Upper lobe of right lung (tissue), 1 donor: ENCODE data around the gene TUBGCP2. TPM values are rescaled to one million over a fixed set of nuclear protein-coding genes. Genes with fewer than 3 reads are reported as not detected.

ENCODE experiments used
- ATAC-seq: fragments of 200-7000 bp; cut with Tn5 transposase; one replicate; pipeline ENCODE4 v1.9.1; 2020; ENCODE audit warnings: mild to moderate bottlenecking, moderate library complexity
- DNase-seq: peaks from one replicate; pipeline ENCODE4 v3.0.0-alpha.2; 2020
- H3K27ac ChIP-seq: fragments of 200-600 bp; one replicate; pipeline ENCODE4 v1.8.0; 2022
- H3K27me3 ChIP-seq: fragments of 200-600 bp; one replicate; pipeline ENCODE4 v1.8.0; 2022; ENCODE audit warnings: mild to moderate bottlenecking
- H3K36me3 ChIP-seq: fragments of 200-600 bp; one replicate; pipeline ENCODE4 v1.8.0; 2022
- H3K4me1 ChIP-seq: fragments of 200-600 bp; one replicate; pipeline ENCODE4 v1.8.0; 2022
- H3K4me3 ChIP-seq: fragments of 200-600 bp; one replicate; pipeline ENCODE4 v1.8.0; 2022; ENCODE audit warnings: mild to moderate bottlenecking
- H3K9me3 ChIP-seq: fragments of 200-600 bp; one replicate; pipeline ENCODE4 v1.8.0; 2022
- CTCF ChIP-seq: fragments of 200-600 bp; IDR thresholded peaks from one replicate; pipeline ENCODE4 v1.8.0; 2022; ENCODE audit warnings: antibody characterized with exemption
- intact Hi-C: fragments of 100-400 bp; cut with DNase I; formaldehyde crosslinking; loops from one replicate; pipeline ENCODE4 v1.11.0; 2022
- total RNA-seq: library from RNA; stranded (reverse); fragmentation: NEBNext Ultra II Directional; extraction: Animal tissue kit (Norgen Biotek cat#: 25700); gene quantifications from one replicate; pipeline ENCODE4 v1.2.1, GENCODE V29; 2021
- donor health status: DM: no; HTN: yes; CAD: no; lungs with severe emphysema.

Gene TUBGCP2
- total RNA-seq, 1 donor from 2014 or later = 44.6 TPM

- intact Hi-C loops = no loop called here
- Histone ChIP-seq H3K27ac (no peak overlapping the region), H3K36me3 (no peaks in the 10 kb centered on the region), H3K4me3 (no peak overlapping the region), H3K9me3 (no peaks in the 10 kb centered on the region), H3K27me3 (no peaks in the 10 kb centered on the region), H3K4me1 (peaks cover 11% of the 10 kb centered on the region)
- ATAC-seq (no peak), DNase-seq (no peak)
- no peak for TF ChIP-seq CTCF
Measured at GRCh38 chr10:133354672-133355240, 46.1 kb upstream of the TUBGCP2 start.

- Histone ChIP-seq H3K4me3 (no peak overlapping the region), H3K9me3 (no peaks in the 10 kb centered on the region), H3K36me3 (no peaks in the 10 kb centered on the region), H3K27ac (no peak overlapping the region), H3K27me3 (no peaks in the 10 kb centered on the region), H3K4me1 (peaks cover 11% of the 10 kb centered on the region)
- ATAC-seq (no peak), DNase-seq (no peak)
- intact Hi-C loops = no loop called here
- no peak for TF ChIP-seq CTCF
Measured at GRCh38 chr10:133353988-133354605, 45.4 kb upstream of the TUBGCP2 start.

- no peak for TF ChIP-seq CTCF
- no peaks in the 10 kb centered on the region for H3K9me3 ChIP-seq
- ATAC-seq = no peak
- H3K27ac ChIP-seq = no peak overlapping the region
- H3K4me1 ChIP-seq = peaks cover 11% of the 10 kb centered on the region
- peaks cover under 1% of the 10 kb centered on the region for H3K27me3 ChIP-seq
- H3K4me3 ChIP-seq = no peak overlapping the region
- intact Hi-C loops = no loop called here
- DNase-seq = no peak
- no peaks in the 10 kb centered on the region for H3K36me3 ChIP-seq
Measured at GRCh38 chr10:133353202-133353959, 44.7 kb upstream of the TUBGCP2 start.

- no peak for DNase-seq
- no peak overlapping the region for H3K4me3 ChIP-seq
- H3K27me3 ChIP-seq = peaks cover 16% of the 10 kb centered on the region
- TF ChIP-seq CTCF = no peak
- H3K36me3 ChIP-seq = no peaks in the 10 kb centered on the region
- H3K9me3 ChIP-seq = no peaks in the 10 kb centered on the region
- no peak overlapping the region for H3K27ac ChIP-seq
- intact Hi-C loops = no loop called here
- no peak for ATAC-seq
- H3K4me1 ChIP-seq = peaks cover 3% of the 10 kb centered on the region
Measured at GRCh38 chr10:133351408-133352318, 43.0 kb upstream of the TUBGCP2 start.

- Histone ChIP-seq H3K36me3 (no peaks in the 10 kb centered on the region), H3K27ac (no peak overlapping the region), H3K4me3 (no peak overlapping the region), H3K9me3 (no peaks in the 10 kb centered on the region), H3K27me3 (peaks cover 21% of the 10 kb centered on the region), H3K4me1 (no peaks in the 10 kb centered on the region)
- ATAC-seq (no peak), DNase-seq (no peak)
- intact Hi-C loops = no loop called here
- no peak for TF ChIP-seq CTCF
Measured at GRCh38 chr10:133350950-133351329, 42.3 kb upstream of the TUBGCP2 start.
